ENCODE data around the gene GCN1. TPM values are rescaled to one million over a fixed set of nuclear protein-coding genes. Genes with fewer than 3 reads are reported as not detected.

GCN1 gene
- polyA plus RNA-seq, 1 donor (not counting 4 experiments of a cell fraction or from before 2014, with no cell fraction given): 34.1 TPM

- Histone ChIP-seq H3K4me1 (ENCODE audit: control insufficient read depth, extremely low read depth, insufficient read depth, low read length) (no peaks in the 10 kb centered on the region), H2AFZ (ENCODE audit: control insufficient read depth, low read length) (no peak overlapping the region), H3K79me2 (ENCODE audit: control insufficient read depth, insufficient read depth, low read length) (no peaks in the 10 kb centered on the region), H3K36me3 (ENCODE audit: control insufficient read depth in 2 of 2, extremely low read depth in 1 of 2, insufficient read depth in 2 of 2, low read length in 2 of 2) (peaks cover 52 to 59% of the 10 kb centered on the region in 2 experiments), H3K9ac (ENCODE audit: control insufficient read depth, extremely low read depth, insufficient read depth, low read length) (no peak overlapping the region), H4K20me1 (ENCODE audit: control insufficient read depth, extremely low read depth, insufficient read depth, low read length) (no peaks in the 10 kb centered on the region), H3K4me3 (ENCODE audit: control insufficient read depth in 2 of 3, extremely low read depth in 1 of 3, insufficient read depth in 2 of 3, low read depth in 1 of 3, low read length in 3 of 3) (no peak overlapping the region), H3K27ac (ENCODE audit: control insufficient read depth, insufficient read depth, low read length) (no peak overlapping the region), H3K27me3 (ENCODE audit: control insufficient read depth, extremely low read depth, insufficient read depth, low read length) (no peaks in the 10 kb centered on the region), H3K9me3 (ENCODE audit: control insufficient read depth, low read depth, low read length) (no peaks in the 10 kb centered on the region), H3K4me2 (ENCODE audit: control insufficient read depth, extremely low read depth, insufficient read depth, low read depth, low read length) (no peak overlapping the region), H3K9me1 (ENCODE audit: control insufficient read depth, extremely low read depth, insufficient read depth, low read length) (no peaks in the 10 kb centered on the region)
- FAIRE-seq: no peak
- no peak for DNase-seq (ENCODE audit: low read depth, low spot score)
- dilution Hi-C loops (cut with MboI; ENCODE audit: extremely low pct_ligation_motif_present, low sequenced_read_pairs): no loop called here
- TF ChIP-seq EZH2 (IDR thresholded peaks at IDR 0.05; ENCODE audit: low read length): no peak
- TF ChIP-seq, protein P1, sequence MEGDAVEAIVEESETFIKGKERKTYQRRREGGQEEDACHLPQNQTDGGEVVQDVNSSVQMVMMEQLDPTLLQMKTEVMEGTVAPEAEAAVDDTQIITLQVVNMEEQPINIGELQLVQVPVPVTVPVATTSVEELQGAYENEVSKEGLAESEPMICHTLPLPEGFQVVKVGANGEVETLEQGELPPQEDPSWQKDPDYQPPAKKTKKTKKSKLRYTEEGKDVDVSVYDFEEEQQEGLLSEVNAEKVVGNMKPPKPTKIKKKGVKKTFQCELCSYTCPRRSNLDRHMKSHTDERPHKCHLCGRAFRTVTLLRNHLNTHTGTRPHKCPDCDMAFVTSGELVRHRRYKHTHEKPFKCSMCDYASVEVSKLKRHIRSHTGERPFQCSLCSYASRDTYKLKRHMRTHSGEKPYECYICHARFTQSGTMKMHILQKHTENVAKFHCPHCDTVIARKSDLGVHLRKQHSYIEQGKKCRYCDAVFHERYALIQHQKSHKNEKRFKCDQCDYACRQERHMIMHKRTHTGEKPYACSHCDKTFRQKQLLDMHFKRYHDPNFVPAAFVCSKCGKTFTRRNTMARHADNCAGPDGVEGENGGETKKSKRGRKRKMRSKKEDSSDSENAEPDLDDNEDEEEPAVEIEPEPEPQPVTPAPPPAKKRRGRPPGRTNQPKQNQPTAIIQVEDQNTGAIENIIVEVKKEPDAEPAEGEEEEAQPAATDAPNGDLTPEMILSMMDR (optimal IDR thresholded peaks at IDR 0.05 in 1 of 3, IDR thresholded peaks at IDR 0.05 in 1 of 3, conservative IDR thresholded peaks at IDR 0.05 in 1 of 3; ENCODE audit: extremely low read depth in 1 of 3, insufficient read depth in 2 of 3, low read length in 3 of 3): no peak
Measured at GRCh38 chr12:120130011-120130410, 64.5 kb downstream of the GCN1 start.

DNA sequence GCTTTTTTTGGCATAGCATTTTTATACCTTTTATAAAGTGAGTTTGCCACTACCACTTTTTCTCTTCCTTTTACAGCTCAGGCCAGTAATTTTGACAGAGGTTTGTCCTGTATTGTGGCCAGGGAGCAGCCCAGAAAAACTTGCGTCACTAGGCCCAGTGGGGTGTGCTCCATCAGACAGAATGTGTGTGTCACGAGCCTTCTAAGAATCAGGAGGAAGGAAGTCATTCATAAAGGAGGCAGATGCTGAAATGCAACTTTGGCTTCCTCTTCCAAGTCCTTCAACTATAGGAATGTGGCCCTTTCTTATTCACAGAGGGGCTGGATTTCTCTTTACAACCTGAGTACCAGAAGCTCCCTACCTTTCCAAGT is 67.9 kb downstream of the GCN1 start:
- H3K4me2 ChIP-seq (ENCODE audit: control insufficient read depth, extremely low read depth, insufficient read depth, low read depth, low read length): no peak overlapping the region
- no peaks in the 10 kb centered on the region for H3K79me2 ChIP-seq (ENCODE audit: control insufficient read depth, insufficient read depth, low read length)
- no peak overlapping the region for H3K27ac ChIP-seq (ENCODE audit: control insufficient read depth, insufficient read depth, low read length)
- H3K9ac ChIP-seq (ENCODE audit: control insufficient read depth, extremely low read depth, insufficient read depth, low read length): no peak overlapping the region
- H3K27me3 ChIP-seq (ENCODE audit: control insufficient read depth, extremely low read depth, insufficient read depth, low read length): no peaks in the 10 kb centered on the region
- H3K9me1 ChIP-seq (ENCODE audit: control insufficient read depth, extremely low read depth, insufficient read depth, low read length): no peaks in the 10 kb centered on the region
- H3K4me1 ChIP-seq (ENCODE audit: control insufficient read depth, extremely low read depth, insufficient read depth, low read length): no peaks in the 10 kb centered on the region
- peaks cover 29 to 41% of the 10 kb centered on the region in 2 experiments for H3K36me3 ChIP-seq (ENCODE audit: control insufficient read depth in 2 of 2, extremely low read depth in 1 of 2, insufficient read depth in 2 of 2, low read length in 2 of 2)
- TF ChIP-seq, protein P1 (optimal IDR thresholded peaks at IDR 0.05 in 1 of 3, IDR thresholded peaks at IDR 0.05 in 1 of 3, conservative IDR thresholded peaks at IDR 0.05 in 1 of 3; ENCODE audit: extremely low read depth in 1 of 3, insufficient read depth in 2 of 3, low read length in 3 of 3): no peak
- TF ChIP-seq EZH2 (IDR thresholded peaks at IDR 0.05; ENCODE audit: low read length): no peak
- no peak for FAIRE-seq
- no peaks in the 10 kb centered on the region for H3K9me3 ChIP-seq (ENCODE audit: control insufficient read depth, low read depth, low read length)
- H3K4me3 ChIP-seq (ENCODE audit: control insufficient read depth in 2 of 3, extremely low read depth in 1 of 3, insufficient read depth in 2 of 3, low read depth in 1 of 3, low read length in 3 of 3): no peak overlapping the region
- dilution Hi-C loops (cut with MboI; ENCODE audit: extremely low pct_ligation_motif_present, low sequenced_read_pairs): no loop called here
- DNase-seq (ENCODE audit: low read depth, low spot score): no peak
- H4K20me1 ChIP-seq (ENCODE audit: control insufficient read depth, extremely low read depth, insufficient read depth, low read length): no peaks in the 10 kb centered on the region
- H2AFZ ChIP-seq (ENCODE audit: control insufficient read depth, low read length): no peak overlapping the region
